HepG2 (cell line): Measurements from ENCODE around the gene NKX1-2. TPM values are rescaled to one million over a fixed set of nuclear protein-coding genes. Genes with fewer than 3 reads are reported as not detected.

Source experiments
- ARNT2 ChIP-seq: sonication (generic); formaldehyde crosslinking; IDR thresholded peaks from 2 replicates; pipeline ENCODE4 v1.8.0; 2022; ENCODE audit warnings: mild to moderate bottlenecking, low read depth, missing genetic modification reagents, moderate library complexity
- DMAP1 ChIP-seq: IDR thresholded peaks from 2 replicates; pipeline ENCODE4 v1.6.1; 2016
- E2F1 ChIP-seq: sonication (generic); formaldehyde crosslinking; IDR thresholded peaks from 2 replicates; pipeline ENCODE4 v1.5.0; 2020; ENCODE audit warnings: missing genetic modification reagents
- MTF2 ChIP-seq: sonication (generic); formaldehyde crosslinking; IDR thresholded peaks from 2 replicates; pipeline ENCODE4 v1.5.0; 2020; ENCODE audit warnings: missing genetic modification reagents, borderline replicate concordance
- PAXIP1 ChIP-seq: sonication (generic); formaldehyde crosslinking; conservative IDR thresholded peaks from 2 replicates; pipeline ENCODE4 v1.4.0; 2020; ENCODE audit warnings: mild to moderate bottlenecking, missing genetic modification reagents, moderate library complexity
- SAP130 ChIP-seq: IDR thresholded peaks from 2 replicates; pipeline ENCODE4 v1.6.1; 2016; ENCODE audit warnings: low read depth
- SP4 ChIP-seq: sonication (generic); formaldehyde crosslinking; IDR thresholded peaks from 2 replicates; pipeline ENCODE4 v1.8.1; 2023; ENCODE audit warnings: mild to moderate bottlenecking, missing genetic modification reagents
- THAP7 ChIP-seq: sonication (generic); formaldehyde crosslinking; IDR thresholded peaks from 2 replicates; pipeline ENCODE4 v1.8.1; 2023; ENCODE audit warnings: mild to moderate bottlenecking, missing genetic modification reagents
- ZFX ChIP-seq: sonication (generic); formaldehyde crosslinking; IDR thresholded peaks from 2 replicates; pipeline ENCODE4 v1.4.0; 2020; ENCODE audit warnings: mild to moderate bottlenecking, low read depth, missing genetic modification reagents, moderate library complexity
- ZNF318 ChIP-seq: sonication (generic); formaldehyde crosslinking; IDR thresholded peaks from 2 replicates; pipeline ENCODE4 v1.4.0; 2020; ENCODE audit warnings: mild to moderate bottlenecking, missing genetic modification reagents
- ZXDC ChIP-seq: sonication (generic); formaldehyde crosslinking; IDR thresholded peaks from 2 replicates; pipeline ENCODE4 v1.5.0; 2020; ENCODE audit warnings: mild to moderate bottlenecking, missing genetic modification reagents
- polyA plus RNA-seq, 8 experiments: library from polyadenylated mRNA; depleted of rRNA in 3 of 8; stranded (reverse) in 7 of 8; unstranded in 1 of 8; fragments of >200 nt; fragmentation: Illumina TruSeq in 4 of 8; extraction: Trizol in 4 of 8; gene quantifications; 2 replicates each; pipeline versions ENCODE4 v1.2.1 to v1.2.3, GENCODE V29; 2011 to 2016; ENCODE audit warnings: low read depth in 4 of 8, missing spikeins in 1 of 8, mixed read lengths in 1 of 8; ENCODE audit not compliant: insufficient read depth in 1 of 8
- total RNA-seq, 5 experiments: library from RNA; depleted of rRNA; stranded (reverse); fragments of >200 nt; fragmentation: Illumina TruSeq; extraction: Trizol; gene quantifications; 2 replicates each; pipeline ENCODE4 v1.2.3, GENCODE V29; 2016; ENCODE audit warnings: low read depth in 1 of 5

Gene NKX1-2
- total and polyA plus RNA-seq, 2 of the 13 experiments (the other 11 are each of a cell fraction or from before 2014, with no cell fraction given): not detected

- no peak for TF ChIP-seq ZXDC
- 0 out of 2 replicates have a peak, but pooled peaks have one; percentile 49 for TF ChIP-seq E2F1 (CRISPR knock-in tag)
- TF ChIP-seq SP4 (CRISPR knock-in tag): peak; percentile 87; the same call in 1 of the 2 replicates
- peak; percentile 75 for TF ChIP-seq ZFX (CRISPR knock-in tag)
- 0 out of 2 replicates have a peak, but pooled peaks have one; percentile 23 for TF ChIP-seq ZNF318 (CRISPR knock-in tag)
- no peak for TF ChIP-seq THAP7 (CRISPR knock-in tag)
- TF ChIP-seq SAP130 (CRISPR knock-in tag): peak; percentile 74
- peak; percentile 88 for TF ChIP-seq PAXIP1 (CRISPR knock-in tag)
- peak; percentile 48; the same call in 1 of the 2 replicates for TF ChIP-seq ARNT2
- TF ChIP-seq MTF2 (CRISPR knock-in tag): 0 out of 2 replicates have a peak, but pooled peaks have one; percentile 34
- TF ChIP-seq DMAP1 (CRISPR knock-in tag): peak; percentile 53; the same call in 1 of the 2 replicates
These were observed 30.9 kb downstream of the NKX1-2 start, which contains the start of gene OAT (continued) for GRCh38 chr10:124418726-124419501.
